ENCODE results near the gene KIF16B.

DNA sequence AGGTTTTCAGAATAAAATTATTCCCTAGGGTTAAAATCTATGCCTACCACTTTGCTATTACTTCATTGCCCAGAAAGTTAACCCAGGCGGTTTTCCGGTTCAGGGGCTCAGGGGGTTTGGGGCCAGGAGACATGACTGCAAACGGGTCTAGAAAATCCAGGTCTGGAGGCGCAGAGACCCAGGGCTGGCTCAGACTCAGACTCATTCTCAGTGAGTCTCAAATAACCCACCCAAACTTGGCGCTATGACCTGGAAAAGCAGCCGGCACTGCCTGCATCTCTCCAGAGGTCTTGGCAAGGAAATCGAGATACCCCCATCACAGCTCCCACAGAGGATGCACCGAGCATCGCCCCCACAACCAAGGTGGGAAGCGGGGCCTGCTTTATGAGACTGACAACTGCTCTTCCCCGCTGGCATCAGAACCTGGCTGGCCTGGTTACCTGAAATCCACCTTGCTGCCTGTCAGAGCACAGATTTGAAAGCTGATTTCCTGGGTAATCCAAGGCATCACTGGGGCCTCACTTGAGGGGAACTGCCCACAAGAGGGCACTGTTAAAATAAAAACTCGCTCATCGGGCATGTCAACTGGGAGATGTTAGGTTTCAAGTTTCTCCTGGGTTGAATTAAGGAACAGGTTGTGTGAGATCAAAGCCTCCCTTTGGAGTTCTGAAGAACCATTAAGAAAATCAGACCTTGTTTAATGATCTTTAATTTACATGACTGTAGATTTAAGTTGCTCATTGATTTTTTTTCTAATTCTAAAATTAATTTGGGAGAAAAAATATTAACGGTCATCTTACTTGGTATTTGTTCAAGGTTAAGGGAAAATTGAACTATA, 55.1 kb downstream of the KIF16B start:
- TF ChIP-seq, protein P1, sequence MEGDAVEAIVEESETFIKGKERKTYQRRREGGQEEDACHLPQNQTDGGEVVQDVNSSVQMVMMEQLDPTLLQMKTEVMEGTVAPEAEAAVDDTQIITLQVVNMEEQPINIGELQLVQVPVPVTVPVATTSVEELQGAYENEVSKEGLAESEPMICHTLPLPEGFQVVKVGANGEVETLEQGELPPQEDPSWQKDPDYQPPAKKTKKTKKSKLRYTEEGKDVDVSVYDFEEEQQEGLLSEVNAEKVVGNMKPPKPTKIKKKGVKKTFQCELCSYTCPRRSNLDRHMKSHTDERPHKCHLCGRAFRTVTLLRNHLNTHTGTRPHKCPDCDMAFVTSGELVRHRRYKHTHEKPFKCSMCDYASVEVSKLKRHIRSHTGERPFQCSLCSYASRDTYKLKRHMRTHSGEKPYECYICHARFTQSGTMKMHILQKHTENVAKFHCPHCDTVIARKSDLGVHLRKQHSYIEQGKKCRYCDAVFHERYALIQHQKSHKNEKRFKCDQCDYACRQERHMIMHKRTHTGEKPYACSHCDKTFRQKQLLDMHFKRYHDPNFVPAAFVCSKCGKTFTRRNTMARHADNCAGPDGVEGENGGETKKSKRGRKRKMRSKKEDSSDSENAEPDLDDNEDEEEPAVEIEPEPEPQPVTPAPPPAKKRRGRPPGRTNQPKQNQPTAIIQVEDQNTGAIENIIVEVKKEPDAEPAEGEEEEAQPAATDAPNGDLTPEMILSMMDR (conservative IDR thresholded peaks at IDR 0.05): peak; percentile 74
- no peak for TF ChIP-seq ZFX (IDR thresholded peaks at IDR 0.05)

Data from C4-2B (cell line).